Measurements from ENCODE around the gene SPINK4. TPM values are rescaled to one million over a fixed set of nuclear protein-coding genes. Genes with fewer than 3 reads are reported as not detected.

SPINK4 gene
- total RNA-seq, 1 experiment from 2014 or later, result not detected

DNA sequence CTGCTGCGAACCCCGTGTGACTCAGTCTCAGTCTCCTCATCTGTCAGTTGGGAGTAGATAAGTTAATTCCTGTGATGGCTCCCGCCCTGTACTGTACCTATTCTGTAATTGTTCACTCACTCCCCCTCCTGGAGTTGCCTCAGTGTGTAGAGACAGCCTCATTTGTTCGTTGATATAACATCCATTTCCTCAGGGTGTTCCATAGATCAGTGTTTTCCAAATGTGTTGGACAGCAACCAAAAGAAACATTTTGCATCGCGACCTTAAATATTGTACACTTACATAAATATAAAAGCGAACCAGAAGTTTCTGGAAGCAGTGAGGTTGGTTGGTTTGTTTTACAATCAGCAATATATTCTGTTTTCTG is 51.0 kb downstream of the SPINK4 start:
- Mint-ChIP-seq H3K4me1 (peaks cover 14% of the 10 kb centered on the region), H3K27me3 (ENCODE audit: low read depth) (no peaks in the 10 kb centered on the region), H3K36me3 (peaks cover 14% of the 10 kb centered on the region), H3K4me3 (peak overlapping the region; percentile 99), H3K27ac (peak overlapping the region; percentile 99), H3K9me3 (no peaks in the 10 kb centered on the region)
- ChIA-PET CTCF (interaction anchor here (1.0 to 1.7 kb wide), 2 partner anchors 124 to 233 kb away, joined by 5 to 6 read pairs; partner anchors contain the start of gene ANKRD18B), POLR2A (interaction anchor here (0.6 to 1.4 kb wide), 5 partner anchors 12 to 183 kb away, joined by 3 to 13 read pairs (median 3); partner anchors contain the start of genes BAG1, CHMP5 and NOL6)
- ATAC-seq (no peak), DNase-seq (ENCODE audit: low spot score) (no peak)
- no peak for TF ChIP-seq ZNF138 (CRISPR knock-in tag; conservative IDR thresholded peaks at IDR 0.05)
- TF ChIP-seq, protein P1, sequence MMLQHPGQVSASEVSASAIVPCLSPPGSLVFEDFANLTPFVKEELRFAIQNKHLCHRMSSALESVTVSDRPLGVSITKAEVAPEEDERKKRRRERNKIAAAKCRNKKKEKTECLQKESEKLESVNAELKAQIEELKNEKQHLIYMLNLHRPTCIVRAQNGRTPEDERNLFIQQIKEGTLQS (CRISPR knock-in tag; conservative IDR thresholded peaks at IDR 0.05), result no peak
- TF ChIP-seq, protein P2, sequence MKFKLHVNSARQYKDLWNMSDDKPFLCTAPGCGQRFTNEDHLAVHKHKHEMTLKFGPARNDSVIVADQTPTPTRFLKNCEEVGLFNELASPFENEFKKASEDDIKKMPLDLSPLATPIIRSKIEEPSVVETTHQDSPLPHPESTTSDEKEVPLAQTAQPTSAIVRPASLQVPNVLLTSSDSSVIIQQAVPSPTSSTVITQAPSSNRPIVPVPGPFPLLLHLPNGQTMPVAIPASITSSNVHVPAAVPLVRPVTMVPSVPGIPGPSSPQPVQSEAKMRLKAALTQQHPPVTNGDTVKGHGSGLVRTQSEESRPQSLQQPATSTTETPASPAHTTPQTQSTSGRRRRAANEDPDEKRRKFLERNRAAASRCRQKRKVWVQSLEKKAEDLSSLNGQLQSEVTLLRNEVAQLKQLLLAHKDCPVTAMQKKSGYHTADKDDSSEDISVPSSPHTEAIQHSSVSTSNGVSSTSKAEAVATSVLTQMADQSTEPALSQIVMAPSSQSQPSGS (CRISPR knock-in tag; IDR thresholded peaks at IDR 0.05; ENCODE audit: borderline replicate concordance, low read depth), result no peak
- TF ChIP-seq, protein P3, sequence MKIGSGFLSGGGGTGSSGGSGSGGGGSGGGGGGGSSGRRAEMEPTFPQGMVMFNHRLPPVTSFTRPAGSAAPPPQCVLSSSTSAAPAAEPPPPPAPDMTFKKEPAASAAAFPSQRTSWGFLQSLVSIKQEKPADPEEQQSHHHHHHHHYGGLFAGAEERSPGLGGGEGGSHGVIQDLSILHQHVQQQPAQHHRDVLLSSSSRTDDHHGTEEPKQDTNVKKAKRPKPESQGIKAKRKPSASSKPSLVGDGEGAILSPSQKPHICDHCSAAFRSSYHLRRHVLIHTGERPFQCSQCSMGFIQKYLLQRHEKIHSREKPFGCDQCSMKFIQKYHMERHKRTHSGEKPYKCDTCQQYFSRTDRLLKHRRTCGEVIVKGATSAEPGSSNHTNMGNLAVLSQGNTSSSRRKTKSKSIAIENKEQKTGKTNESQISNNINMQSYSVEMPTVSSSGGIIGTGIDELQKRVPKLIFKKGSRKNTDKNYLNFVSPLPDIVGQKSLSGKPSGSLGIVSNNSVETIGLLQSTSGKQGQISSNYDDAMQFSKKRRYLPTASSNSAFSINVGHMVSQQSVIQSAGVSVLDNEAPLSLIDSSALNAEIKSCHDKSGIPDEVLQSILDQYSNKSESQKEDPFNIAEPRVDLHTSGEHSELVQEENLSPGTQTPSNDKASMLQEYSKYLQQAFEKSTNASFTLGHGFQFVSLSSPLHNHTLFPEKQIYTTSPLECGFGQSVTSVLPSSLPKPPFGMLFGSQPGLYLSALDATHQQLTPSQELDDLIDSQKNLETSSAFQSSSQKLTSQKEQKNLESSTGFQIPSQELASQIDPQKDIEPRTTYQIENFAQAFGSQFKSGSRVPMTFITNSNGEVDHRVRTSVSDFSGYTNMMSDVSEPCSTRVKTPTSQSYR (CRISPR knock-in tag; IDR thresholded peaks at IDR 0.05), result no peak
- no peak for TF ChIP-seq OVOL2 (CRISPR knock-in tag; IDR thresholded peaks at IDR 0.05; ENCODE audit: borderline replicate concordance)
- no peak for TF ChIP-seq ATF1 (CRISPR knock-in tag; IDR thresholded peaks at IDR 0.05)
- TF ChIP-seq EMX1 (CRISPR knock-in tag; IDR thresholded peaks at IDR 0.05), result no peak
- TF ChIP-seq, protein P4, sequence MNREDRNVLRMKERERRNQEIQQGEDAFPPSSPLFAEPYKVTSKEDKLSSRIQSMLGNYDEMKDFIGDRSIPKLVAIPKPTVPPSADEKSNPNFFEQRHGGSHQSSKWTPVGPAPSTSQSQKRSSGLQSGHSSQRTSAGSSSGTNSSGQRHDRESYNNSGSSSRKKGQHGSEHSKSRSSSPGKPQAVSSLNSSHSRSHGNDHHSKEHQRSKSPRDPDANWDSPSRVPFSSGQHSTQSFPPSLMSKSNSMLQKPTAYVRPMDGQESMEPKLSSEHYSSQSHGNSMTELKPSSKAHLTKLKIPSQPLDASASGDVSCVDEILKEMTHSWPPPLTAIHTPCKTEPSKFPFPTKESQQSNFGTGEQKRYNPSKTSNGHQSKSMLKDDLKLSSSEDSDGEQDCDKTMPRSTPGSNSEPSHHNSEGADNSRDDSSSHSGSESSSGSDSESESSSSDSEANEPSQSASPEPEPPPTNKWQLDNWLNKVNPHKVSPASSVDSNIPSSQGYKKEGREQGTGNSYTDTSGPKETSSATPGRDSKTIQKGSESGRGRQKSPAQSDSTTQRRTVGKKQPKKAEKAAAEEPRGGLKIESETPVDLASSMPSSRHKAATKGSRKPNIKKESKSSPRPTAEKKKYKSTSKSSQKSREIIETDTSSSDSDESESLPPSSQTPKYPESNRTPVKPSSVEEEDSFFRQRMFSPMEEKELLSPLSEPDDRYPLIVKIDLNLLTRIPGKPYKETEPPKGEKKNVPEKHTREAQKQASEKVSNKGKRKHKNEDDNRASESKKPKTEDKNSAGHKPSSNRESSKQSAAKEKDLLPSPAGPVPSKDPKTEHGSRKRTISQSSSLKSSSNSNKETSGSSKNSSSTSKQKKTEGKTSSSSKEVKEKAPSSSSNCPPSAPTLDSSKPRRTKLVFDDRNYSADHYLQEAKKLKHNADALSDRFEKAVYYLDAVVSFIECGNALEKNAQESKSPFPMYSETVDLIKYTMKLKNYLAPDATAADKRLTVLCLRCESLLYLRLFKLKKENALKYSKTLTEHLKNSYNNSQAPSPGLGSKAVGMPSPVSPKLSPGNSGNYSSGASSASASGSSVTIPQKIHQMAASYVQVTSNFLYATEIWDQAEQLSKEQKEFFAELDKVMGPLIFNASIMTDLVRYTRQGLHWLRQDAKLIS (CRISPR knock-in tag; IDR thresholded peaks at IDR 0.05; ENCODE audit: borderline replicate concordance), result no peak
- TF ChIP-seq, protein P5, sequence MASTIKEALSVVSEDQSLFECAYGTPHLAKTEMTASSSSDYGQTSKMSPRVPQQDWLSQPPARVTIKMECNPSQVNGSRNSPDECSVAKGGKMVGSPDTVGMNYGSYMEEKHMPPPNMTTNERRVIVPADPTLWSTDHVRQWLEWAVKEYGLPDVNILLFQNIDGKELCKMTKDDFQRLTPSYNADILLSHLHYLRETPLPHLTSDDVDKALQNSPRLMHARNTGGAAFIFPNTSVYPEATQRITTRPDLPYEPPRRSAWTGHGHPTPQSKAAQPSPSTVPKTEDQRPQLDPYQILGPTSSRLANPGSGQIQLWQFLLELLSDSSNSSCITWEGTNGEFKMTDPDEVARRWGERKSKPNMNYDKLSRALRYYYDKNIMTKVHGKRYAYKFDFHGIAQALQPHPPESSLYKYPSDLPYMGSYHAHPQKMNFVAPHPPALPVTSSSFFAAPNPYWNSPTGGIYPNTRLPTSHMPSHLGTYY (CRISPR knock-in tag; IDR thresholded peaks at IDR 0.05), result no peak
- TF ChIP-seq, protein P6, sequence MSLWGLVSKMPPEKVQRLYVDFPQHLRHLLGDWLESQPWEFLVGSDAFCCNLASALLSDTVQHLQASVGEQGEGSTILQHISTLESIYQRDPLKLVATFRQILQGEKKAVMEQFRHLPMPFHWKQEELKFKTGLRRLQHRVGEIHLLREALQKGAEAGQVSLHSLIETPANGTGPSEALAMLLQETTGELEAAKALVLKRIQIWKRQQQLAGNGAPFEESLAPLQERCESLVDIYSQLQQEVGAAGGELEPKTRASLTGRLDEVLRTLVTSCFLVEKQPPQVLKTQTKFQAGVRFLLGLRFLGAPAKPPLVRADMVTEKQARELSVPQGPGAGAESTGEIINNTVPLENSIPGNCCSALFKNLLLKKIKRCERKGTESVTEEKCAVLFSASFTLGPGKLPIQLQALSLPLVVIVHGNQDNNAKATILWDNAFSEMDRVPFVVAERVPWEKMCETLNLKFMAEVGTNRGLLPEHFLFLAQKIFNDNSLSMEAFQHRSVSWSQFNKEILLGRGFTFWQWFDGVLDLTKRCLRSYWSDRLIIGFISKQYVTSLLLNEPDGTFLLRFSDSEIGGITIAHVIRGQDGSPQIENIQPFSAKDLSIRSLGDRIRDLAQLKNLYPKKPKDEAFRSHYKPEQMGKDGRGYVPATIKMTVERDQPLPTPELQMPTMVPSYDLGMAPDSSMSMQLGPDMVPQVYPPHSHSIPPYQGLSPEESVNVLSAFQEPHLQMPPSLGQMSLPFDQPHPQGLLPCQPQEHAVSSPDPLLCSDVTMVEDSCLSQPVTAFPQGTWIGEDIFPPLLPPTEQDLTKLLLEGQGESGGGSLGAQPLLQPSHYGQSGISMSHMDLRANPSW (CRISPR knock-in tag; conservative IDR thresholded peaks at IDR 0.05; ENCODE audit: low read depth), result no peak
- TF ChIP-seq SMAD4 (CRISPR knock-in tag; IDR thresholded peaks at IDR 0.05), result no peak
- TF ChIP-seq NR1H2 (CRISPR knock-in tag; IDR thresholded peaks at IDR 0.05), result no peak
- TF ChIP-seq, protein P7, sequence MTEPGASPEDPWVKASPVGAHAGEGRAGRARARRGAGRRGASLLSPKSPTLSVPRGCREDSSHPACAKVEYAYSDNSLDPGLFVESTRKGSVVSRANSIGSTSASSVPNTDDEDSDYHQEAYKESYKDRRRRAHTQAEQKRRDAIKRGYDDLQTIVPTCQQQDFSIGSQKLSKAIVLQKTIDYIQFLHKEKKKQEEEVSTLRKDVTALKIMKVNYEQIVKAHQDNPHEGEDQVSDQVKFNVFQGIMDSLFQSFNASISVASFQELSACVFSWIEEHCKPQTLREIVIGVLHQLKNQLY (CRISPR knock-in tag; IDR thresholded peaks at IDR 0.05), result no peak
- no peak for TF ChIP-seq ZNF219 (CRISPR knock-in tag; IDR thresholded peaks at IDR 0.05; ENCODE audit: borderline replicate concordance)
- no peak for TF ChIP-seq FOXJ3 (CRISPR knock-in tag; IDR thresholded peaks at IDR 0.05; ENCODE audit: borderline replicate concordance)
- TF ChIP-seq ZNF423 (CRISPR knock-in tag; IDR thresholded peaks at IDR 0.05), result no peak
- TF ChIP-seq RORB (CRISPR knock-in tag; IDR thresholded peaks at IDR 0.05), result no peak
- TF ChIP-seq JUN (CRISPR knock-in tag; IDR thresholded peaks at IDR 0.05), result no peak
- no peak for TF ChIP-seq ZNF416 (CRISPR knock-in tag; IDR thresholded peaks at IDR 0.05)
